H1 (cell line): ENCODE results near the gene NLRP11. TPM values are rescaled to one million over a fixed set of nuclear protein-coding genes. Genes with fewer than 3 reads are reported as not detected.

Experiments
- CTCF ChIA-PET: fragments of 300-600 bp; sonication (Branson Sonifier 250); formaldehyde crosslinking; loops from one replicate; lab custom pipeline; 2021; ENCODE audit not compliant: partially characterized antibody; lab: Charles Lee
- POLR2A ChIA-PET: fragments of 300-600 bp; sonication (Branson Sonifier 250); formaldehyde crosslinking; loops from one replicate; lab custom pipeline; 2021; ENCODE audit warnings: inconsistent platforms; ENCODE audit not compliant: partially characterized antibody; lab: Charles Lee
- DNase-seq, 2 experiments: peaks; one replicate each; pipeline versions ENCODE4 v3.0.0 to v3.0.0-alpha.2; 2010 to 2022; ENCODE audit warnings: low spot score in 2 of 2, low read depth in 1 of 2, mixed read lengths in 1 of 2
- FAIRE-seq: peaks from 2 replicates; lab custom pipeline; 2011; peaks lifted over from hg19 to GRCh38; lab: Jason Lieb, UNC
- H2AFZ ChIP-seq: 2 replicates; pipeline ENCODE4 v1.8.1; 2012; ENCODE audit warnings: low read length, inconsistent platforms
- H2AK5ac ChIP-seq: 2 replicates; pipeline ENCODE4 v1.6.1; 2013; ENCODE audit warnings: low read depth, low read length
- H2BK120ac ChIP-seq: replicated peaks from 2 replicates; pipeline ENCODE3; 2013; ENCODE audit warnings: low read depth, low read length, inconsistent platforms
- H2BK12ac ChIP-seq: 2 replicates; pipeline ENCODE4 v1.6.1; 2013; ENCODE audit warnings: low read depth, low read length
- H2BK15ac ChIP-seq: 2 replicates; pipeline ENCODE4 v1.6.1; 2013; ENCODE audit warnings: low read length
- H2BK20ac ChIP-seq: 2 replicates; pipeline ENCODE4 v1.6.1; 2013; ENCODE audit warnings: low read length
- H2BK5ac ChIP-seq: 2 replicates; pipeline ENCODE4 v1.6.1; 2013; ENCODE audit warnings: low read depth, low read length
- H3K14ac ChIP-seq: 2 replicates; pipeline ENCODE4 v1.6.1; 2013; ENCODE audit warnings: inconsistent platforms; ENCODE audit not compliant: insufficient read length
- H3K18ac ChIP-seq: 2 replicates; pipeline ENCODE4 v1.6.1; 2013; ENCODE audit warnings: low read length; ENCODE audit errors: extremely low read depth
- H3K23ac ChIP-seq: 2 replicates; pipeline ENCODE4 v1.6.1; 2013; ENCODE audit warnings: inconsistent platforms; ENCODE audit not compliant: insufficient read length
- H3K23me2 ChIP-seq: 2 replicates; pipeline ENCODE4 v1.6.1; 2013; ENCODE audit warnings: low read depth, low read length
- H3K27ac ChIP-seq: 2 replicates; pipeline ENCODE4 v1.6.1; 2011; ENCODE audit warnings: low read depth, low read length, inconsistent platforms
- H3K27me3 ChIP-seq, 4 experiments: replicated peaks in 1 of 4; 1 replicate in 1 of 4; 2 replicates in 3 of 4; pipeline versions ENCODE4 v1.6.1 to v1.8.1; 2011 to 2013; ENCODE audit warnings: low read length in 3 of 4, mild to moderate bottlenecking in 3 of 4, inconsistent platforms in 2 of 4, mixed read lengths in 2 of 4, moderate library complexity in 1 of 4; ENCODE audit not compliant: control insufficient read depth in 3 of 4, insufficient read depth in 3 of 4; ENCODE audit errors: extremely low read depth in 1 of 4
- H3K36me3 ChIP-seq, 4 experiments: 2 replicates each; pipeline versions ENCODE4 v1.6.1 to v1.8.1; 2011 to 2013; ENCODE audit warnings: mild to moderate bottlenecking in 4 of 4, low read length in 3 of 4, moderate library complexity in 2 of 4, control low read depth in 1 of 4, inconsistent platforms in 1 of 4; ENCODE audit not compliant: insufficient read depth in 4 of 4, control insufficient read depth in 2 of 4
- H3K4ac ChIP-seq: replicated peaks from 2 replicates; pipeline ENCODE3; 2013; ENCODE audit warnings: low read length, low read depth, mixed read lengths, inconsistent platforms; ENCODE audit not compliant: insufficient read length
- H3K4me1 ChIP-seq, 4 experiments: replicated peaks in 1 of 4; 1 replicate in 1 of 4; 2 replicates in 3 of 4; pipeline versions ENCODE4 v1.6.1 to v1.8.1; 2011 to 2013; ENCODE audit warnings: low read length in 3 of 4, inconsistent platforms in 2 of 4, mixed read lengths in 1 of 4; ENCODE audit not compliant: insufficient read depth in 4 of 4, control insufficient read depth in 3 of 4
- H3K4me2 ChIP-seq, 2 experiments: 2 replicates each; pipeline versions ENCODE4 v1.6.1 to v1.8.1; 2011 to 2013; ENCODE audit warnings: low read depth in 2 of 2, low read length in 2 of 2, control low read depth in 1 of 2, inconsistent platforms in 1 of 2, mild to moderate bottlenecking in 1 of 2; ENCODE audit not compliant: insufficient read depth in 1 of 2
- H3K4me3 ChIP-seq, 4 experiments: fragments of 200-600, 300-600 bp in 1 of 4; sonication (generic), shearing (Covaris generic), sonication (Bioruptor Twin) in 1 of 4; 2 replicates each; pipeline versions ENCODE4 v1.5.1 to v1.8.1; 2011 to 2016; ENCODE audit warnings: low read length in 4 of 4, low read depth in 3 of 4, control low read depth in 2 of 4, inconsistent platforms in 2 of 4, mild to moderate bottlenecking in 2 of 4, mixed read lengths in 1 of 4, moderate library complexity in 1 of 4; ENCODE audit not compliant: insufficient read depth in 2 of 4; ENCODE audit errors: extremely low read depth in 1 of 4
- H3K56ac ChIP-seq: replicated peaks from 2 replicates; pipeline ENCODE3; 2013; ENCODE audit warnings: low read depth, mild to moderate bottlenecking, mixed read lengths, low read length, inconsistent platforms; ENCODE audit not compliant: insufficient read length
- H3K79me1 ChIP-seq: 2 replicates; pipeline ENCODE4 v1.6.1; 2013; ENCODE audit warnings: low read depth, low read length, control low read depth
- H3K79me2 ChIP-seq, 2 experiments: 2 replicates each; pipeline versions ENCODE4 v1.6.1 to v1.8.1; 2012 to 2013; ENCODE audit warnings: low read length in 2 of 2, mild to moderate bottlenecking in 2 of 2, inconsistent platforms in 1 of 2; ENCODE audit not compliant: insufficient read depth in 2 of 2, control insufficient read depth in 1 of 2
- H3K9ac ChIP-seq, 4 experiments: replicated peaks in 1 of 4; 1 replicate in 1 of 4; 2 replicates in 3 of 4; pipeline versions ENCODE4 v1.6.1 to v1.8.1; 2011 to 2013; ENCODE audit warnings: low read depth in 3 of 4, low read length in 3 of 4, control low read depth in 2 of 4, mild to moderate bottlenecking in 2 of 4, moderate library complexity in 2 of 4, inconsistent platforms in 1 of 4; ENCODE audit errors: extremely low read depth in 1 of 4
- H3K9me3 ChIP-seq, 2 experiments: 2 replicates each; pipeline versions ENCODE4 v1.6.1 to v1.8.1; 2012 to 2013; ENCODE audit warnings: mild to moderate bottlenecking in 2 of 2, moderate library complexity in 2 of 2, control low read depth in 1 of 2, inconsistent platforms in 1 of 2, low read depth in 1 of 2, low read length in 1 of 2, mixed read lengths in 1 of 2; ENCODE audit not compliant: insufficient read depth in 2 of 2
- H4K20me1 ChIP-seq, 2 experiments: replicated peaks in 1 of 2; 2 replicates each; pipeline versions ENCODE3 to v1.8.1; 2011 to 2013; ENCODE audit warnings: inconsistent platforms in 2 of 2, low read length in 2 of 2, mild to moderate bottlenecking in 1 of 2; ENCODE audit not compliant: insufficient read depth in 2 of 2, control insufficient read depth in 1 of 2
- H4K5ac ChIP-seq: 2 replicates; pipeline ENCODE4 v1.6.1; 2013; ENCODE audit warnings: low read length, low read depth, mixed read lengths, inconsistent platforms; ENCODE audit not compliant: insufficient read length
- H4K8ac ChIP-seq: 2 replicates; pipeline ENCODE4 v1.8.0; 2013; ENCODE audit warnings: mild to moderate bottlenecking, moderate library complexity, low read length, inconsistent platforms; ENCODE audit not compliant: insufficient read depth; ENCODE audit errors: extremely low read depth
- H4K91ac ChIP-seq: replicated peaks from 2 replicates; pipeline ENCODE3; 2013; ENCODE audit warnings: low read length, mixed read lengths, inconsistent platforms; ENCODE audit not compliant: insufficient read length
- BCL11A ChIP-seq, 2 experiments: IDR thresholded peaks; one replicate each; pipeline ENCODE4 v1.6.1; 2011; ENCODE audit warnings: low read depth in 2 of 2, low read length in 2 of 2, mild to moderate bottlenecking in 2 of 2
- BRCA1 ChIP-seq: IDR thresholded peaks from 2 replicates; pipeline ENCODE4 v1.6.1; 2012; ENCODE audit warnings: low read depth, low read length, improper control_type of control experiment
- CBX5 ChIP-seq: fragments of 300-800, 300-1000 bp; sonication (generic); IDR thresholded peaks from 2 replicates; pipeline ENCODE4 v1.7.1; 2016; ENCODE audit warnings: antibody characterized with exemption, low read length, low read depth
- CREB1 ChIP-seq: IDR thresholded peaks from 2 replicates; pipeline ENCODE4 v1.6.1; 2012; ENCODE audit warnings: inconsistent platforms
- EP300 ChIP-seq, 2 experiments: IDR thresholded peaks; 1 replicate in 1 of 2; 2 replicates in 1 of 2; pipeline ENCODE4 v1.6.1; 2011 to 2012; ENCODE audit warnings: low read depth in 2 of 2, low read length in 2 of 2, mild to moderate bottlenecking in 2 of 2, borderline replicate concordance in 1 of 2, inconsistent platforms in 1 of 2, moderate library complexity in 1 of 2
- HDAC6 ChIP-seq: IDR thresholded peaks from one replicate; pipeline ENCODE4 v1.7.1; 2012; ENCODE audit warnings: low read depth, mild to moderate bottlenecking, inconsistent platforms, low read length, moderate library complexity
- KDM4A ChIP-seq: IDR thresholded peaks from one replicate; pipeline ENCODE4 v1.7.1; 2012; ENCODE audit warnings: low read depth, mild to moderate bottlenecking, moderate library complexity, low read length, inconsistent platforms; ENCODE audit not compliant: severe bottlenecking
- KDM5A ChIP-seq: fragments of 200-600 bp; IDR thresholded peaks from 2 replicates; pipeline ENCODE4 v1.7.1; 2012; ENCODE audit warnings: mild to moderate bottlenecking, low read length, inconsistent platforms, mixed read lengths
- NRF1 ChIP-seq: IDR thresholded peaks from 2 replicates; pipeline ENCODE4 v1.6.1; 2011; ENCODE audit warnings: mild to moderate bottlenecking, low read depth, low read length, improper control_type of control experiment
- PHF8 ChIP-seq: fragments of 200-600 bp; sonication (generic); conservative IDR thresholded peaks from 2 replicates; pipeline ENCODE4 v1.7.1; 2012; ENCODE audit warnings: low read depth, mild to moderate bottlenecking, inconsistent platforms, low read length, moderate library complexity
- SIN3A ChIP-seq, 2 experiments: IDR thresholded peaks in 1 of 2; conservative IDR thresholded peaks in 1 of 2; 2 replicates each; pipeline ENCODE4 v1.6.1; 2011 to 2012; ENCODE audit warnings: low read length in 2 of 2, improper control_type of control experiment in 1 of 2, low read depth in 1 of 2, mild to moderate bottlenecking in 1 of 2
- SRF ChIP-seq: IDR thresholded peaks from 2 replicates; pipeline ENCODE4 v1.6.1; 2011; ENCODE audit warnings: mild to moderate bottlenecking, low read depth, low read length, moderate library complexity
- SUZ12 ChIP-seq: fragments of 200-600 bp; sonication (generic); IDR thresholded peaks from 2 replicates; pipeline ENCODE4 v1.6.1; 2012; ENCODE audit warnings: mild to moderate bottlenecking, inconsistent platforms, low read length, moderate library complexity, mixed read lengths
- WGBS, 2 experiments: shearing (Covaris generic) in 1 of 2; methylation state at CpG; one replicate each; pipeline versions ENCODE4 v1.1.6 to v1.1.7; 2013 to 2015; ENCODE audit warnings: low lambda C conversion rate in 2 of 2, mixed read lengths in 2 of 2, inconsistent platforms in 1 of 2, low coverage in 1 of 2, missing lambda C conversion rate in 1 of 2; ENCODE audit not compliant: insufficient replicate concordance in 2 of 2, insufficient coverage in 1 of 2, insufficient read length in 1 of 2; ENCODE audit errors: extremely low coverage in 1 of 2, missing lambda C conversion rate in 1 of 2; 5-methylcytosine and 5-hydroxymethylcytosine counted together
- polyA plus RNA-seq, 7 experiments: library from polyadenylated mRNA; depleted of rRNA in 3 of 7; stranded (reverse) in 5 of 7; unstranded in 2 of 7; fragments of >200 nt in 5 of 7; fragments of 200-250 nt in 2 of 7; gene quantifications; 1 replicate in 5 of 7; 2 replicates in 1 of 7; 4 replicates in 1 of 7; pipeline versions ENCODE4 v1.2.1 to v1.2.3, GENCODE V29; 2011 to 2013; ENCODE audit warnings: missing spikeins in 2 of 7, mixed read lengths in 2 of 7
- total RNA-seq: library from RNA; stranded (reverse); fragmentation: NEBNext Ultra II Directional; extraction: Animal tissue kit (Norgen Biotek cat#: 25700); gene quantifications from 2 replicates; pipeline ENCODE4 v1.2.1, GENCODE V29; 2021
- TF ChIP-seq, protein P1 (sequence below): IDR thresholded peaks from 2 replicates; pipeline ENCODE4 v1.6.1; 2011; ENCODE audit warnings: low read length, improper control_type of control experiment

The NLRP11 gene
- total and polyA plus RNA-seq, 2 of the 8 experiments (the other 6 are each of a cell fraction or from before 2014, with no cell fraction given): not detected

DNA sequence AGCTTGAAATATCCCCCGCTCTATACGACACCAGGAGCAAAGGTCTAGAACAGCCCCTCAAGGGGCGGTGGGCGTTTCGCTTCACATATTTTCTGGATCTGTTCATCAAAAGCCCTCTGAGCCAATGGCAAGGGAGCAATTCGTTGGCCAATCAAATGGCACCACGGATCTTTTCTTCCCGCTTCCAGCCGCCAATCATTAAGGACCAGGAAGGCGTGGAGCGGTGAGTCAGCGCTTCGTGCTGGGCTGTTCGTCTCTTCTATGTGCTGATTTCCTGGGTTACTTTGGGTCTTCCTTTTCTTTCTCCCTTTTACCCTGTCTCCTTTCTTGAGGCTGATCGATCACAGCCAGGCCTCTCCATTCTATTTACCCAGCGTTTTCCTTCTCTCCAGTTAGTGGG lies 4.5 kb upstream of the NLRP11 start, which contains the start of gene NLRP4:
TSS of gene NLRP4 (plus strand) at position 201 of the 400 bp plus-strand sequence. CDS start 15,541 bp downstream, outside the sequence.
- no peak for DNase-seq
- no peak within 1 kb of the TSS for H3K9ac ChIP-seq
- H3K79me1 ChIP-seq: no peaks in the 10 kb centered on the region
- no peak within 1 kb of the TSS for H3K27ac ChIP-seq
- no peak within 1 kb of the TSS for H2BK20ac ChIP-seq
- no peak within 1 kb of the TSS for H2BK120ac ChIP-seq
- no peaks in the 10 kb centered on the region for H4K20me1 ChIP-seq
- peaks cover 50 to 72% of the 10 kb centered on the region in 2 experiments for H3K9me3 ChIP-seq
- no peak within 1 kb of the TSS for H2AK5ac ChIP-seq
- no peak within 1 kb of the TSS for H3K18ac ChIP-seq
- no peak within 1 kb of the TSS for H4K91ac ChIP-seq
- no peaks in the 10 kb centered on the region for H3K27me3 ChIP-seq
- H3K4me2 ChIP-seq: no peak within 1 kb of the TSS
- no peaks in the 10 kb centered on the region for H3K4me1 ChIP-seq
- H4K8ac ChIP-seq: no peak within 1 kb of the TSS
- 83% methylated on average over 15 of the region's 16 CpGs; no CpG with 5 or more reads in 1 of the 2 experiments for WGBS, 2 experiments
- no peak within 1 kb of the TSS for H3K4me3 ChIP-seq
- H3K14ac ChIP-seq: no peak within 1 kb of the TSS
- H2BK15ac ChIP-seq: no peak within 1 kb of the TSS
- no peak within 1 kb of the TSS for H3K23ac ChIP-seq
- CTCF ChIA-PET: no interaction called here
- TF ChIP-seq CREB1 (no peak), CBX5 (no peak), HDAC6 (no peak), NRF1 (no peak), PHF8 (no peak), EP300 (IDR thresholded peaks at IDR 0.05; ENCODE audit: borderline replicate concordance in 1 of 2, low read depth in 2 of 2, low read length in 2 of 2) (no peak), KDM5A (no peak), BRCA1 (no peak), SIN3A (conservative IDR thresholded peaks at IDR 0.05 in 1 of 2, IDR thresholded peaks at IDR 0.05 in 1 of 2; ENCODE audit: low read depth in 1 of 2, low read length in 2 of 2) (no peak), SUZ12 (no peak), BCL11A (IDR thresholded peaks at IDR 0.05; ENCODE audit: low read depth in 2 of 2, low read length in 2 of 2) (no peak), SRF (no peak), KDM4A (no peak)
- TF ChIP-seq, protein P1, sequence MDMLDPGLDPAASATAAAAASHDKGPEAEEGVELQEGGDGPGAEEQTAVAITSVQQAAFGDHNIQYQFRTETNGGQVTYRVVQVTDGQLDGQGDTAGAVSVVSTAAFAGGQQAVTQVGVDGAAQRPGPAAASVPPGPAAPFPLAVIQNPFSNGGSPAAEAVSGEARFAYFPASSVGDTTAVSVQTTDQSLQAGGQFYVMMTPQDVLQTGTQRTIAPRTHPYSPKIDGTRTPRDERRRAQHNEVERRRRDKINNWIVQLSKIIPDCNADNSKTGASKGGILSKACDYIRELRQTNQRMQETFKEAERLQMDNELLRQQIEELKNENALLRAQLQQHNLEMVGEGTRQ: no peak
- H2BK5ac ChIP-seq: no peak within 1 kb of the TSS
- H3K36me3 ChIP-seq: no peaks in the 10 kb centered on the region
- H3K79me2 ChIP-seq: no peaks in the 10 kb centered on the region
- H2BK12ac ChIP-seq: no peak within 1 kb of the TSS
- POLR2A ChIA-PET: no interaction called here
- no peak for FAIRE-seq
- no peak within 1 kb of the TSS for H4K5ac ChIP-seq
- no peaks in the 10 kb centered on the region for H3K23me2 ChIP-seq
- H2AFZ ChIP-seq: no peak within 1 kb of the TSS
- no peak within 1 kb of the TSS for H3K56ac ChIP-seq
- H3K4ac ChIP-seq: no peak within 1 kb of the TSS
